GM12872 (cell line): ENCODE measurements around the gene DOCK4.

Experiments
- TF ChIP-seq, protein P1 (sequence below): IDR thresholded peaks from 3 replicates; pipeline ENCODE4 v1.5.1; 2011; ENCODE audit warnings: low read depth, mild to moderate bottlenecking, low read length, moderate library complexity; ENCODE audit not compliant: insufficient read depth

The DOCK4 gene

DNA sequence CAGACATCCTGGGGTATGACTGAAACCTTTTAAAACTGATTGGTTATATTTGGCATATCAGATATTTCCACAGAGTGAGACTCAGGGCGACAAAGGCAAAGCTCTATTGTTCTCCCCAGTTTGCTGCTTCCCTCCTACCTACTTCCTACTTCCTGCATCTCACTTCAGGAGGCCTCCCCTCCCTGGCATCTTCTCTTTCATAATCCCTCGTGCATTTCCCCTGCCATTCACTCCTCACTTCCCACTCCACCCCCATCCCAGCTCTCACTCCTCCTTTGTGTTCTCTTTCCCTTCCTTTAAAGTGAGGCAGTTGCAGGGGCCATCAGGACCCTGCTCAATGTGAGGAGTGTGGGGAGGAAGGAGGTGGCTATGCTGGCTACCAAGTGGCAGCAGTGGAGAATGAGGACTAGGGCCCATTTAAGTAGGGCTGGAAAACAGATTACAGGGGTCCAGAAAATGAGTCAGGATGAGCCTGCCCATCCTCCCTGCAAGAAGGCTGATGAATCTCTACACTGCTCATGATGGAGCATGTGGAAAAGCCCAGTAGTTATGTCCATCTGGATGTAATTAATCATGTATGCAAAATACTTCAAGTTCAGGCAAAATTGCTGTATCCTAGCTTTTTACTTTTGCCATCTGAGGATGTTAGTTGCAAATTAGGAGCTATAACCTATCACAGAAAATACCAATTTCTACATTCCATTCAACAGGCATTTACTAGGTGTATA is 332.1 kb downstream of the DOCK4 start:
- TF ChIP-seq, protein P1, sequence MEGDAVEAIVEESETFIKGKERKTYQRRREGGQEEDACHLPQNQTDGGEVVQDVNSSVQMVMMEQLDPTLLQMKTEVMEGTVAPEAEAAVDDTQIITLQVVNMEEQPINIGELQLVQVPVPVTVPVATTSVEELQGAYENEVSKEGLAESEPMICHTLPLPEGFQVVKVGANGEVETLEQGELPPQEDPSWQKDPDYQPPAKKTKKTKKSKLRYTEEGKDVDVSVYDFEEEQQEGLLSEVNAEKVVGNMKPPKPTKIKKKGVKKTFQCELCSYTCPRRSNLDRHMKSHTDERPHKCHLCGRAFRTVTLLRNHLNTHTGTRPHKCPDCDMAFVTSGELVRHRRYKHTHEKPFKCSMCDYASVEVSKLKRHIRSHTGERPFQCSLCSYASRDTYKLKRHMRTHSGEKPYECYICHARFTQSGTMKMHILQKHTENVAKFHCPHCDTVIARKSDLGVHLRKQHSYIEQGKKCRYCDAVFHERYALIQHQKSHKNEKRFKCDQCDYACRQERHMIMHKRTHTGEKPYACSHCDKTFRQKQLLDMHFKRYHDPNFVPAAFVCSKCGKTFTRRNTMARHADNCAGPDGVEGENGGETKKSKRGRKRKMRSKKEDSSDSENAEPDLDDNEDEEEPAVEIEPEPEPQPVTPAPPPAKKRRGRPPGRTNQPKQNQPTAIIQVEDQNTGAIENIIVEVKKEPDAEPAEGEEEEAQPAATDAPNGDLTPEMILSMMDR: no peak

GRCh38 chr7:111873326-111873646 is 332.9 kb downstream of the DOCK4 start:
- TF ChIP-seq, protein P1: no peak

GRCh38 chr7:111872450-111873325 is 333.5 kb downstream of the DOCK4 start:
- TF ChIP-seq, protein P1: no peak

- TF ChIP-seq, protein P1: no peak
These were observed 334.9 kb downstream of the DOCK4 start for GRCh38 chr7:111871283-111871682.

DNA sequence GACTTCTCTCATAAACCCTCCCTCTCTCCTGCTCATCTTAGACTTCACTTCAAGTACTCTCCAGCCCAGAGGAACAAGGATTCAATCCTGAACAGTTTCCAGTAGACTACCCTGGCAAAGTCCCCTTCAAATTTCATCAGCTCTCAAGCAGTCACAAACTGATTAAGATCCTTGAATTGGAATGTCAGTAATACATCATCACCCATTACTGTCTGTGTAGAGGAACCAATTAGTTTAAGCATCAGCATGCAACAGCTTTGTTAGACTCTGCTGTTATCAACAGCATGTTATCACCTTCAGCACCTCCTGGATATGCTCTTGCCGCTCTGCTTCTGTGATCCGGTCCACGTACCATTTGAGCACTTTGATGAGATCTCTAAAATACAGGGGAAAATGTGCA is 336.9 kb downstream of the DOCK4 start:
- TF ChIP-seq, protein P1: no peak

DNA sequence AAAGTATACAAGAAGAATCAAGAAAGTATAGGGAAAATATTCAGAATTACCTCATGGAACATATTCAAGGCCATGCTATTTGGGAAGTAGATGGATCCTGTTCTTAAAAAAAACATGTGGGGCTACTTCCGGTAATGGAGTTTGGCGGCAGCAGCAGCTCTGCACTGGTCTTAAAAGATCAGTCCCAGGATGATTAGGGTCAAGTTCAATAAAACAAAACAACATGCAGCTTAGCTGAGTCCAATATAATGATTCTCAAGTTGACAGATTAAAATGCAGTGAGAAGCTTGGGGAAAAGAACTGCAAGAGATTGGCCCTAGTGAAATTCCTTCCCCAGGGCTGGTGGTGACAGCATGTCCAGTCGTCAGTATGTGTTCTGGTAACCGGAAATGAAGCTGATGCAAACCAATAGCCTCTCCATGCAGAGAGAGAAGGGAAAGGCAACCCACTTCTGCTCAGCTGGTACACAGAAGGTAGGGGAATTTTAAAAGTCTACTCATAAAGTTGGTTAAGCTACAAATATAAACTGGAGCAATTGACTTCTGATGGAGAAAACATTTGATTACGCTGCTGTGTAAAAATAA is 338.8 kb downstream of the DOCK4 start:
- TF ChIP-seq, protein P1: no peak

DNA sequence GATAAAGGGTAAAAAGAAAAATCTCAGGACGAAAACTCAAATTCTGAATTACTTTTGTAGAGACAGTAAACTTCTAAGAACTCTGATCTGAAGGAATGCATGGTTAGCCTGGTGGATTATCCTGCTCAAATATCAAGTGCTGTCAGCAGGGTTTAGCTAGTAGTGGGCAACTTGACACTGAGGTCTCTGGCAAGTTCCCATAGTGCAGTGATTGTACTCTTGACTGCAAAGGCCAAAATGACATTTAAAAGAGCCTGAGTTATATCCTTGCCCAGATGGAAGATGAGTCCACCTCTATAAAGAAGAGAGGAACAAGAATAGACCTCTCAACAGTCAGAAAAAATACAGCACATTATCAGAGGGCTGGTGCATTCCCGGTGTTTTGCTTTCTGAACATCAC is 339.4 kb downstream of the DOCK4 start:
- TF ChIP-seq, protein P1: no peak
